GM19397 (cell line): ENCODE data around the gene MYO5B.

ENCODE experiments used
- ATAC-seq: cut with Tn5 transposase; IDR thresholded peaks from one replicate; pipeline ENCODE4 v1.9.1; 2021; ENCODE audit warnings: mild to moderate bottlenecking, moderate library complexity; ENCODE audit not compliant: unreplicated experiment

The MYO5B gene

DNA sequence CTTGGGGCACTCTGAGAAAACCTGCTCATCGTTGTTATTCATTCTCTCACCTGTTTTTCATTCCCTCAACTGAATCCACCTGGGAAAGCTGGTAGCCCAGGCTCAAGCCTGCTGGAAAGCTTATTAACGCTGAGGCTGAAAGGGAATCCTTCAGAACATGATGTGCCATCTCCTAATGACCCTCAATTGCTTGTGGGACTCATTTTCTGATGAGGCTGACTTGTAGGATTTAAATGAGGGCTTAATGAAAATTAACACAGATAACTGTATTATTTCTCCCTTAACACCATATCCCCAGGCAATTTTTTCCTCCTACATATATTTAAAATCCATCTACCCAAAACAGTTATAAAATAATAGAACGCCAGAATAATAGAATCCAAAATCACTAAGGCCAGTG is 218.9 kb downstream of the MYO5B start:
- ATAC-seq, result no peak

DNA sequence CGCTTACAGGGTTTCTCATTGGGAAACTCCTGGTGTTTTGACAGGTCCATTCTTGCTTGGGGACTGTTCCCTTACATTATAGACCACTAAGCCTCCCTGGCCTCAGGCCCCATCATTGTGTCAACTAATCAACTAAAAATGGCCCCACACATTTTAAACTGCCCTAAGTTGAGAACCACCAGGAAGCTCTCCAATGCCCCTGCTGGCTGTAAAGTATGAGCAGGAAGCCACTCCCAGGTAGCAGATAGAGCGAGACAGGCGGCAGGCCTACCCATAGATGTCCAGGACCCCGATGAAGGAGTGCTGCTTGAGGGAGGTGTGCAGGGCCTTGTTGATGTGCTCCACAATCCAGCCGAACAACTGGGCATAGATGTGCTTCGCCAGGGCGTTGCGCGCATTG is 220.9 kb downstream of the MYO5B start:
- no peak for ATAC-seq

DNA sequence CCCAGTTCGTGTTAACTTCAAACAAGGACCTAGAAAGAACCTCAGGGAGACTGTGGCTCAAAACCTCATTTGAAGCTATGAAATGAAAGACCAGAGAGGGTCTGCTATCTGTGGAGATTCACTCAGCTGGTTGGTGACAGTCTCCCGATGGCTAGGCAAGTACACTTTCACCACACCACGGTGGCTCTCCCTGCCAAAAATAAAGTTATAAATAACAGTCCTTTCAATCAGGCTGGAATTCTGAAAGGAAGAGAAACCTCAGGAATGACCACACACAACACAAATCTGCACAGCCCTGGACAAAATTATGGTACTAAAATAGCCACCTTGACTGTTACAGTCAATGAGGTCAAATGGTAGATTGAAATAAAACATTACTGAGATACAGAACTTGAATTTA is 221.4 kb downstream of the MYO5B start:
- ATAC-seq, result no peak

DNA sequence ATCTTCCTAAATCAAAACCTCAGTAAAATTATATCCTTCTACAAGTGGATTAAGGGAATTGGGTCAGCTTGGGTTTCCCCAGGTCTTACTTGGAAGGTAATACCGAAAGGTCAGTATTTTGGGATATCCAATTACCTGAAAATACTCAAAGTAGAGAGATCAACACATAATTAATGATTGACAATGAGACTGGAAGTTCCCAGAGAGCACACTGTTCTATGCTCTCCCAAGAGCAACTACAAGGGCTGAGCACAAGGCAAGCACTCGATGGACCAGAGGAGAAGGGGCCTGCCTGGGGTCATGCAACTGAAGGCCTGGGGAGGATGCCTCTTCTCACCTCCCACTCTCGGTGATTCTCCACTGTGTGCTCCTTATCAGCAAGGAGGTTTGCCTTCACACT is 222.4 kb downstream of the MYO5B start:
- no peak for ATAC-seq

DNA sequence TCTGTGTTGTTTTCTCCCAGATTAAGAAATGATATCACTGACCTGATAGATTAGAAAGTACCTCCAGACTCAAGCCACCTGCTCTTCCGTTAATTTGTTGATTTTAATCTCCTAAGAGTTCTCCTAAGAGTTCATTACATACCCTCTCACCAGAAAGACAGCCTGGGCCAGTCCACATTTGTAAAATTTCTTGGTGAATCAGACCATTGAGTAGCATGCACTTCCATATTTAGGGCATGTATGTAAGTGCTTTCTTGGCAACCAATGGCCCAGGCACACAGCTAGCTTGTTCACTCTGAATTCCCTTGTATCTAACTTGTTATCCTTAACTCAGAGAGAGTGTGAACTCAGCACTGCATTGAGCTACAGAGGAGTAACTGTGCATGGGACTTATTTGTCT is 223.5 kb downstream of the MYO5B start:
- no peak for ATAC-seq

DNA sequence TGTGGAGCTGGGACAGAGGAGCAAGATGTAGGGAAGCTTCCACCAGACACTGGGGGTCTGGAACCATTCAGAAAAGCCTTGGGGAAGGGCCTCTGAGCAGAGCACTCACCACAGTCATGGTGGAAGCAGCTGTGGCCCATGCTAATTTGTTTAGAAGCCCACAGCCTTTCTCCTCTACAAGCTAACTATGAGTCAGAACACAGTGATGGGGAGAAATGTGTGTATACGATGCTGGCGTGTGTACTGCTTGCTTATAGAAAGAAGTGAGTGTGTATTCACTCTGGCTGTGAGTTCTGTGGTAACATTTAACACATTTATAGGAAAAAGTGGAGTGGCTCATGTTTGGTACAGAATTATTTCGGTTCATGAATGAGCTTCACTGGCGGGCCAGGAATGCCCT is 224.6 kb downstream of the MYO5B start:
- peak; percentile 67 for ATAC-seq

DNA sequence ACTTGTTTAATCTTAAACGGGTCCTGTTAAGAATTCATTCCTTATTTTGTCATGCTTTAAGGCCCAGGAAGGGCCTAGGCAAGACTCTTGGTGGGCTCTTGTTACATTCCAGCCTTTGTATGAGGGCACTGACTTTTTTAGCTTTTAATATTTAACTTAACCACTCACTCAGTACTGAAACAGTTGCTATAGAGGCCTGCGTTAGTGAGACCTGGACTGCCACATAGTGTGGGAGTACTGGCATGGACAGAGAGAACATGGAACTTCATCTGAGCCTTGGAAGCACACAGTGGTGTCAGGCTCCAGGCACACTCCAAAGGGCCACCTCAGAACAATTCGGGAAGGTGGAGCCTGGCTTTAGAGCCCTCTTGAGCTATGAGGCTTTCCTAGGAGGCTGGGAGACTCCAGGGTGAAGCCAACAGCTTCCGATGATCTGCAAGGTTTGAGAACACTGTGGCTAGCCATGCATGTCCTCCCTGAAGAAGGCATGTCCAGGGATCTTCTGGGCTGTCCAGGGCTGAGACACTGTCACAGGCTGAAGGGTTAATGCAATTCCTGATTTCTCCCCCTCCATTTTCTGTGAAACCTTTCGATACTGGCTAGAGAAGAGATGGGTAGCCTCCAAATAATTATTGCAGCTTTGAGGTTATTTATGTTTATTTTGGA is 226.2 kb downstream of the MYO5B start:
- ATAC-seq, result no peak

DNA sequence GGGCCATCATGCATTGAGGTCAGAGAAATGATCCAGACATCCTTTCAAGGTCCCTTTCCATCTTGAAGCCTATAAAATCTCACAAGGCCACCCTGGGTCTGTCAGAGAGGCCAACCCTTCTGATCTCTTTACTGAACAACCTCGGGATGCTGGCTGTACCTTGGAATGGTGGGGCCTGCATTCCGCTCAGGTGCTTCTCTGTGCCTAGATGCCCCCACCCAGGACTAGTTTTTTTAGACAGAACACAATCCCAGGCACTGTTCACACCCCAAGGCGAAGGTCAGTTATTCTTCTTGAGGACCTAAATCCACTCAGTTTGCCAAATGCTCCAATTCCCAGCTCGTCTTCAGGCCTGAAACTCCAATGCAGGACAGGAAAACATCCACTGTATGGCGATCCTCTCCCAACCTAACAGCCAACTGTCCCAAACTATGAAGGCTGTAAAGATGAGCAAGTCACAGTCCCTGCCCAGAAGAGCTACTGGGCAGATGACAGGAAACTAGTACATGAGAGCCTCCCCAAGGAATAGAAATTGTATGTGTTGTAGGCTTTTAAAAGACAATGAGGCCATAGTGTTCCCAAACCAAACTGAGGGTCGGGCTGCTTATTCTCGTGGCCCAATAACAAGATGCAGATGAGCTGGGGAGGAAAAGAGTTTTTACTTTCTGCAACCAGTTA is 227.2 kb downstream of the MYO5B start:
- ATAC-seq, result no peak

DNA sequence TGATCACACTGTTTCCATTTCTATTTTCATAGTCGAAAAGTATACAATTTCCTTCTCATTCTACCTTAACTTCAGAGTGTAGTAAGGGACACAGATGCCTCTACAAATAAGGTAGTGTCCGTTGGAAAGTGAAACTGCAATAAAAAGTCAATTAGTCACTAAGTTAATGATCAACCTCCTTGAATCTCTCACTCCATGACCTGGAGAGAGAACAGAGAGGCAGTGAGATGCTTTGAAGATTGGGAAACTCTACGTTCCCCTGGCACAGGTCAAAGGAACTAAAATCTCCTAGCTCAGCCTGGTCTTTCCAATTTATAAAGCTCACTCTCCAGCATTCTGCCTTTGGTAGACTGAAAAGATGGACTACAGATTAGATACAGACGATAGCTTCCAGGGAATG is 227.8 kb downstream of the MYO5B start:
- ATAC-seq, result peak; percentile 65

DNA sequence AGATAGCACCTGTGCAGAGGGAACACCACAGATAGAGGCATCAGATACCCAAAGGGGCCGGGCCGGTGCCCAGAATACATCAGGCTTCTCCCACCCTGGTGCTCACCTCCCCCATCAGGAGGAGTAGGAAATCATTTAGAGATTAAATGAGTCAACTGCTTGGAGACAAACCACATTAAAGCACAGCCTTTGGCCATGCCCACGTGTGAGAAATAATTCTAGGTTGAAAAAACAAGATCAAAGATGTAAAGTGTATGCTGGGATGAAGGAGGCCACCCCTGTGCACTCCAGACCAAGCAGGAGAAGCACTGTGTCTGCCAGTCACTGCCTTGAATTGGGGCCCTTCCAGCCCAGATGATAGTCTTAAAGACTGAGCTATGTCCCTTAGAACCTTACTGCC is 228.9 kb downstream of the MYO5B start:
- no peak for ATAC-seq

DNA sequence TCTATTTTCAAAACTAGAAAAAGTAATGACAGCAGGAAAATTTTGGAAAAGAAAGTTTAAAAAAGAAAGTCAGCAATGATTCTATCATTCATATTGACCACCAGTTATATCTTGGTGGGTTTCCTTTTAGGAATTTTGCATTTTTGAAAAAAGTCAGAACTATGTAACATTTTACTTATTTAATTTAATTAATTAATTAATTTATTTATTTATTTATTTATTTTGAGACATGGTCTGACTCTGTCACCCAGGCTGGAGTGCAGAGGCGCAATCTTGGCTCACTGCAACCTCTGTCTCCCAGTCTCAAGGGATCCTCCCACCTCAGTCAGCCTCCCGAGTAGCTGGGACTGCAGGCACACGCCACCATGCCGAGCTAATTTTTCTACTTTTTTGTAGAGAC is 231.7 kb downstream of the MYO5B start:
- ATAC-seq, result no peak

DNA sequence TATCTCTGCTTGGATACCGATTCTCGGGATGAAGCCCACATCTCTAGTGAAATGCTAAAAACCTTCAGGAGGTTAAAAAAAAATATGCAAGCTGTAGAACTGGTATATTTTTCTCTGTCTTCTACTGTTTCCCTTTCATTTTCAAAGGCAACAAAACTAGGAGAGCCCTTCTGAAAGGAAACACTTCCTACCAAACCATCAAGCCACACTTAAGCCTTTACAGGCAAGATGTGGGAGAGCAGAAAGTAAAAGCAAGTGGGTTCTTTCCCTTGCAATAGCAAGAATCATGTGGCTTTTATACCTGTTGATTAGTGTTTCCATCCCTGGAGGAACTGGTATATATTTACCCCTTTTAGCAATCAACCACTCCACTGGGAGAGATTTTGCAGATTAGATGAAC is 233.7 kb downstream of the MYO5B start:
- ATAC-seq, result no peak

DNA sequence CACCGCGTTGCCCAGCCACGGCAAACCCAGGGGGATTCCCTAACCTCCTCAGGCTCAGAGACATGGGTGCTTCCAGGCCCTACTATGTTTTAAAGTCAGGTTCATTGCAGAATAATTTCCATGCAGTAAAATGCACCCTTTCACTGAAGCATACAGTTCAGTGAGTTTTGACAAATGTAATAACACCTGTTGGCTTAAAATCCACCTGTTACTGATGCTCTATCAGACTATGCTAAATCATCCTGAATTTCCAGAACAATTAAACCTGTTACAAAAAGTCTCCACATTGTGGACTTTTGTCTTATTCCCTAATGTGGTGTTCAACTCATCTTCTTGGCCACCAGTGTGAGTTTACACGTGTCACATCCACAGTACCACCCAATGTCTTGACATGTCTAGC is 234.6 kb downstream of the MYO5B start:
- no peak for ATAC-seq

DNA sequence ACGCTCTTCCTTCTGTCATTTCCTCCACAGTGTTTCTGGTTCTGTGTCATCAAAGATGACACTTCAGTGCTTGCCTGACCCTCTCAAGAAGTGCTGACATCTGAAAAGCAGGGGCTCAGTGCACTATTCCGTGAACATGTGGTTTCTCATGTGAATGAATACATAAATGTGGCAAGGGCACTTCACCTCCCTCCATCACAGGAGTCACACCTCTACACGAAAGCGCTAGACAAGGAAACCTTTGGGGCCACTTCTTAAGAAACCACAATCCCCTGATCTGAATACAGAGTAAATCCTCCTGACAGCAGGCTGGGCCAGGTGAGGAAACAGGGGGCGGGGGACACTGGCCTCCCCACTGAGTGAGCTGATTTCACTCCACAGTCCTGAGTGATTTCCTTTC is 235.8 kb downstream of the MYO5B start:
- ATAC-seq, result peak; percentile 70

DNA sequence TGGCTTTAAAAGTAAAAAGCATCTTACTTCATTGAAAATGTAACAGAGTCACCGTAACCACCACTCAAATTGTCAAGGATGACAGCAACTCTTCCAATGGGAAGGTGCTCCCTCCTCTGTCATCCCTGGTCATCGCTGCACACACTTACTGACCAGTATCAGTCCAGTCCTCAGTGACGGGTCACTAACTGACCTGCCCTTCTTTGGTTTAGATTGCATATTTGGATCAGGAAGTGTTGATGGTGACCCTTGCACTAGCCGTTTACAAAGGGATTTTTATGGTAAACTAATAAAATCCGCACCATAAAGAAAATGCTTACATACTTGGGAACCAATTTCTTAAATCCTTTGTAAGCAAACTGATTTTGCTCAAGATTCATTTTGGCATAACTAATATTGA is 239.7 kb downstream of the MYO5B start:
- no peak for ATAC-seq

DNA sequence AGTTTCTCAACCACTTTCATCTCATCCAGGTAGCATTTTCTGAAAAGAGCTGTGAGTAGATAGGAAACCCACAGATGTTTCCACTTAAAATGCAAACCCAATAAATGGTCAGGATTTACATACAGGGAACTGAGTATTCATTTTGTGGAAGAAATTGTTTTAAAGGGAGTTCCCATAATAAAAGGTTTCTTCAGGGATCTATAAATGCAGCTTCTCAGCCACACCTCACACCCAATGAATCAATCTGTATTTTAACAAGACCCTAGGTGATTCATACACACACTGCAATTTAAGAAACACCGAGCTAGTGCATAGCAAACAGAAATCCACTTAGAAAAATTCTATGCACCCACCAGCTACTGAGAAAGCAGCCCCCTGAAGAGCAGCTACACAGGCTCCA is 241.6 kb downstream of the MYO5B start:
- ATAC-seq, result no peak

DNA sequence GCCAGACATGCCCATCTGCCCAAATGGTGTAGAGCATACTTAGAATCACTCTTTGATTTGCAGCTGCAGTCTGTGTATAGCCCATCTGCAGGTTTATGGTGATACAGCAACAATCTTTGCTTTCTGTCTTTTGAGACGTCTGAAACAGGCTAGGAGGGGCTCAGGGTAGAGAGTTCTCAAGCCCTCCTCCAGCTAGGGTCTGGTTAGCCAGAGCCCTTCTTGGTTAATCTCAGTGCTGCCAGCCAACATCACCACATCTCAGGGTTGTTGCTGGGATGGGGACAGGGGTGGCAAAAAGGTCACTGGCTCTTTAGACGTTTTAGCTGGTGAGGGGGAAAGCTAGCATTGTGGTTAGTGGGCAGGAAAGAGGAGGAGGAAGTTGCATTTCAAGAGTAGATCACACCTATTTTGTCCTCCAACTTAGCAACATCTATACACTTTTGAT is 245.0 kb downstream of the MYO5B start:
- no peak for ATAC-seq

DNA sequence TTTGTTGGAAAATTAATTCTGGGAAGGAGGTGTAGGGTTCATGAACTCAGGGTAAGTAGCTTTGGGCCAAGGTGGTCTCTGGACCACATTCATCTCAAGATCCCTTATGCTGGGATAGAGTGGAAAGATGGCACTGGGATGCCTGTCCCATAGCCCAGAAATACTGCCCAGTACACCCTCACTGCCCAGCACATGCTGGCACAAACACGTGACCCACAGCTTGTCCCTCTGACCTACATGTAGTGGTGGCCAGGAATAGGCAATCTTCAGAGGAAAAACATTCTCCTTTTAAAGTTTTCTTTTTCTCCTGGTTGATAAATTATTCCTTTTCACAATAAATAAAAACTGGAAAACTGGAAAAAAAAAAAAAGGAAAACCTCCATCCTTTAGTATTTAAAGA is 246.0 kb downstream of the MYO5B start:
- ATAC-seq, result no peak

DNA sequence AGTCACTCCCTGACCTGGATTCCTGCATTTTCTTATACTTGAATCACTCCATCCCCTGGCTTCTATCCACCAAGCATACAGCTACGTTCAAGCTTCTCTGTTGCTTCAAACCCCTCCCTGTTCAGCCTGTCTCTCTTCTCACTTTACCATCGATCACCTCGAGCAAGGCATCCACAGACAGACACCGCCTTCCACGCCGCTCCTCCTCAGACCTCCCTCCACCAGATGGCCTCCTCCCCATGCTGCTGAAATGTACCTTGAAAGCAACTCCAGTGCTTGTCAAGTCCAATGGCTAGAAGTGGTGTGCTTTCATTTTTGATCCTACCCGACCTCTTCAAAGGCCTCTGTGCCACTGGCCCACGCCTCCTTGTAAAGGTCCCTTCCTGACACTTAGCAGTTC is 250.3 kb downstream of the MYO5B start:
- no peak for ATAC-seq

DNA sequence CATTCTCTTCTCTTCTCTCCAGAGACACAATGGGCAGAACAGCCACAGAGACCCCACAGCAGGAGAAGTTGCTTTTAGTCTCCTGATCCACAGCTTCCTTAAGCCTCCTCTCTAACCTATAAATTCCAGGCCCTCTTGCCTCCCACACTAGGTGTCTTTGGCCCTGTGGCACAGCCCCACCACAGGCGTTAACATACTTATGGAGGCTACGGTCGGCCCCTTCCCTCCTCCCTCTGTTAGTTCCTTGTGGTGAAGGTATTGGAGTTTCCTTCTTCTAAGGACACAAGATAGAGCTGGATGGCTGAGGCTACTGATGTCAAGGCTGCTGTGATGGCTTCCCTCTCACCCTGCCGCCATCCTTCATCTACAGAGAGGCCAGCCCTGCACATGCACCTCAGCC is 258.1 kb downstream of the MYO5B start:
- no peak for ATAC-seq

DNA sequence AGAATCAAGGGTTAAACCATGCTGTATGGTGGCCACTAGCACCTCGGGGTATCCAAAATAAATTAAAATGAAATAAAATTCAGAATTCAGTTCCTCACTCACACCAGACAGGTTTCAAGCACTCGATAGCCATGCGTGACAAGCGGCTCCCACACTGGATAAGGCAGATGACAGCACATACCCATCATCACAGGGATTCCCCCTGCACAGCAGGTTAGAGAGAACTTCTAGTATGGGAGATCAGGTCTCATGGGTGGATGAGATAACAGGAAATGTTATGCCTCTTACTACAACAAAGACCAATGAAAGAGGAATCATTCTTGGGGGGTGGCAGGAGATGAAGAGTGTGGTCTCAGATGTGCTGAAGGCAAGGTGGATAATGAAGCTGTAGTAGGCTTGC is 259.7 kb downstream of the MYO5B start:
- no peak for ATAC-seq

DNA sequence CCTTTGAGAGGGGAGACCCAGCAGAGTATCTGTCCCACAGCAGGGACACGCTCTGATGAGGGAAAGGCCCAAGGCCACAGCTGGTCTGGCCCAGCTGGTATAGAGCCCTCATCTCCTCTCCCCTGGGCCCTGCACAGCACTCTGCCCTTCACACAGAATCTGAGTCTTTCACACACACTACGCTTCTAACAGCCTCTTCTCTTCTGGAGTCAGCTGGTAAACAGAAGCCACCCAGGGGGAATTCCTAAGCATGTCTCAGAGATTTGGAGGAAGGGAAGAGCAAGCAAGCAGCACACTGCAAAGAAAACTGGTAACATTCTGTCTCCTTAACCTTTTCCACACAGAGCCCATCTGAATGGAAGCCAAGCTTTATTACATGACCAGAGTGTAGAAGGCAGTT is 260.5 kb downstream of the MYO5B start:
- ATAC-seq, result no peak
